Measurements from ENCODE around the gene VEGFC. TPM values are rescaled to one million over a fixed set of nuclear protein-coding genes. Genes with fewer than 3 reads are reported as not detected.

VEGFC gene
- total and polyA plus RNA-seq, 10 of the 15 experiments (the other 5 are each of a cell fraction or from before 2014, with no cell fraction given) = 0.03 to 0.04 TPM; not detected in 8

DNA sequence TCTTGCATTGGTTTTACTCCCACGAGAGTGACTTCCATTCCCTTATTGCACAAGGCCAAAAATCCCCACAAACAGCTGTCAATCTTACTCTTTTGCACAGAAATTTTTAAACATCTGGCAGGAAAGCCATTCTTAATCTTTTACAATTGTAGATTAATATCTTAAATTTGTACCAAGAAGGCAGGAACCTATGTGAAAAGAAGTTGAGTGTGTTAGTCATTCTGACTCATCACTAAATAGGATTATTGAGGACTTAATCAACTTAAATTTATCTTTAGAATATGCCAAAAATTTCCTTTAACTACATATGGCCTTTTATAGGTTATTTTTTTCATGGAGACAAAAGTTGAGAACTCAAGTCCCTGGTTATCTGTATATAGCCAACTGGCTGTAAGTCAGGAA, 49.0 kb upstream of the VEGFC start:
- in situ Hi-C loops (cut with MboI) = no loop called here
- RAD21 ChIA-PET (ENCODE audit: unreplicated experiment) = no interaction called here
- Histone ChIP-seq H3K9me3 (replicated peaks; ENCODE audit: control insufficient read depth, insufficient read depth, low read length) (no peaks in the 10 kb centered on the region), H3K27ac (ENCODE audit: control insufficient read depth, insufficient read depth) (no peak overlapping the region), H3K4me2 (ENCODE audit: control insufficient read depth, insufficient read depth) (no peak overlapping the region), H4K20me1 (ENCODE audit: control insufficient read depth, insufficient read depth) (no peaks in the 10 kb centered on the region), H3K36me3 (ENCODE audit: control insufficient read depth in 2 of 2, insufficient read depth in 2 of 2, low read length in 1 of 2) (no peaks in the 10 kb centered on the region), H3K4me3 (no peak overlapping the region), H3K4me1 (ENCODE audit: control insufficient read depth, insufficient read depth, low read length) (no peaks in the 10 kb centered on the region), H3K27me3 (replicated peaks in 1 of 2; ENCODE audit: control insufficient read depth in 2 of 2, insufficient read depth in 2 of 2, low read length in 1 of 2) (no peaks in the 10 kb centered on the region), H2AFZ (ENCODE audit: control insufficient read depth, low read depth, low read length) (no peak overlapping the region), H3K9ac (ENCODE audit: control insufficient read depth, insufficient read depth, low read length) (no peak overlapping the region), H3K79me2 (ENCODE audit: control insufficient read depth, insufficient read depth, low read length) (no peaks in the 10 kb centered on the region)
- 0% methylated on average over 1 of the region's 1 CpG for WGBS (ENCODE audit: insufficient coverage, insufficient replicate concordance, low lambda C conversion rate, missing lambda C conversion rate)
- TF ChIP-seq CREM (IDR thresholded peaks at IDR 0.05; ENCODE audit: low read depth) (no peak), YBX1 (IDR thresholded peaks at IDR 0.05) (no peak), CEBPB (IDR thresholded peaks at IDR 0.05; ENCODE audit: borderline replicate concordance in 1 of 2, low read depth in 2 of 2, low read length in 2 of 2) (no peak), SMAD5 (IDR thresholded peaks at IDR 0.05; ENCODE audit: low read depth) (no peak), USF2 (IDR thresholded peaks at IDR 0.05; ENCODE audit: borderline replicate concordance, low read depth, low read length) (no peak), ZBED1 (IDR thresholded peaks at IDR 0.05; ENCODE audit: borderline replicate concordance) (no peak), ZSCAN29 (IDR thresholded peaks at IDR 0.05) (no peak), SUZ12 (IDR thresholded peaks at IDR 0.05; ENCODE audit: unreplicated experiment) (no peak), ZBTB33 (IDR thresholded peaks at IDR 0.05) (no peak), RFX5 (IDR thresholded peaks at IDR 0.05; ENCODE audit: low read depth, low read length) (no peak), HDGF (IDR thresholded peaks at IDR 0.05) (no peak), SUPT20H (IDR thresholded peaks at IDR 0.05; ENCODE audit: borderline replicate concordance, control insufficient read depth, low read depth, low read length) (no peak)
- TF ChIP-seq, protein P1, sequence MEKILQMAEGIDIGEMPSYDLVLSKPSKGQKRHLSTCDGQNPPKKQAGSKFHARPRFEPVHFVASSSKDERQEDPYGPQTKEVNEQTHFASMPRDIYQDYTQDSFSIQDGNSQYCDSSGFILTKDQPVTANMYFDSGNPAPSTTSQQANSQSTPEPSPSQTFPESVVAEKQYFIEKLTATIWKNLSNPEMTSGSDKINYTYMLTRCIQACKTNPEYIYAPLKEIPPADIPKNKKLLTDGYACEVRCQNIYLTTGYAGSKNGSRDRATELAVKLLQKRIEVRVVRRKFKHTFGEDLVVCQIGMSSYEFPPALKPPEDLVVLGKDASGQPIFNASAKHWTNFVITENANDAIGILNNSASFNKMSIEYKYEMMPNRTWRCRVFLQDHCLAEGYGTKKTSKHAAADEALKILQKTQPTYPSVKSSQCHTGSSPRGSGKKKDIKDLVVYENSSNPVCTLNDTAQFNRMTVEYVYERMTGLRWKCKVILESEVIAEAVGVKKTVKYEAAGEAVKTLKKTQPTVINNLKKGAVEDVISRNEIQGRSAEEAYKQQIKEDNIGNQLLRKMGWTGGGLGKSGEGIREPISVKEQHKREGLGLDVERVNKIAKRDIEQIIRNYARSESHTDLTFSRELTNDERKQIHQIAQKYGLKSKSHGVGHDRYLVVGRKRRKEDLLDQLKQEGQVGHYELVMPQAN (conservative IDR thresholded peaks at IDR 0.05) = no peak
- TF ChIP-seq, protein P2, sequence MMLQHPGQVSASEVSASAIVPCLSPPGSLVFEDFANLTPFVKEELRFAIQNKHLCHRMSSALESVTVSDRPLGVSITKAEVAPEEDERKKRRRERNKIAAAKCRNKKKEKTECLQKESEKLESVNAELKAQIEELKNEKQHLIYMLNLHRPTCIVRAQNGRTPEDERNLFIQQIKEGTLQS (IDR thresholded peaks at IDR 0.05; ENCODE audit: borderline replicate concordance, extremely low read depth, low read depth, low read length) = no peak
- ATAC-seq = no peak
- no peak for FAIRE-seq
- SMC1A ChIA-PET (ENCODE audit: uncharacterized antibody, unreplicated experiment) = no interaction called here
- POLR2A ChIA-PET = no interaction called here
- intact Hi-C loops (cut with micrococcal nuclease; ENCODE audit: unreplicated experiment) = no loop called here
- DNase-seq (ENCODE audit: low read depth, low spot score) = no peak
- CTCF ChIA-PET = no interaction called here
- no TSS peak for BruUV-seq (replicated peaks)
